ENCODE measurements around the gene CHRNB1. TPM values are rescaled to one million over a fixed set of nuclear protein-coding genes. Genes with fewer than 3 reads are reported as not detected.

CHRNB1 gene
- total and polyA plus RNA-seq, 2 donors (not counting 1 experiment from before 2014, with no cell fraction given) = 6.2 to 7.2 TPM

- no peaks in the 10 kb centered on the region for H3K9me3 Mint-ChIP-seq (ENCODE audit: insufficient read depth)
- H3K4me3 ChIP-seq (ENCODE audit: control extremely low read depth in 1 of 5, extremely low read depth in 1 of 5, insufficient read depth in 1 of 5, low read depth in 2 of 5, low read length in 4 of 5) = no peak overlapping the region
- H3K4me1 Mint-ChIP-seq = peaks cover 18% of the 10 kb centered on the region
- intact Hi-C loops (cut with micrococcal nuclease) = no loop called here
- no peaks in the 10 kb centered on the region for H3K27me3 Mint-ChIP-seq
- H3K4me2 ChIP-seq (replicated peaks; ENCODE audit: low read depth, low read length, poor library complexity, severe bottlenecking) = no peak overlapping the region
- peaks cover 0 to 29% of the 10 kb centered on the region in 2 experiments for H3K36me3 ChIP-seq (replicated peaks in 1 of 2; ENCODE audit: control extremely low read depth in 1 of 2, control insufficient read depth in 1 of 2, extremely low read depth in 1 of 2, insufficient read depth in 2 of 2, low read length in 1 of 2)
- no peak overlapping the region for H3K9ac ChIP-seq (ENCODE audit: low read length)
- ATAC-seq (ENCODE audit: low read depth) (no peak), DNase-seq (no peak)
- peaks cover 41% of the 10 kb centered on the region for H4K20me1 ChIP-seq (ENCODE audit: control insufficient read depth, insufficient read depth, low read length, poor library complexity, severe bottlenecking)
- CTCF ChIA-PET = interaction anchor here (0.6 kb wide), 1 partner anchor 72 kb away, joined by 3 read pairs; no protein-coding TSS in a partner anchor
- H3K27me3 ChIP-seq (replicated peaks in 1 of 4; ENCODE audit: control extremely low read depth in 1 of 4, control insufficient read depth in 3 of 4, insufficient read depth in 4 of 4, low read length in 3 of 4) = no peaks in the 10 kb centered on the region
- H3K4me3 Mint-ChIP-seq = no peak overlapping the region
- peaks cover 8 to 12% of the 10 kb centered on the region in 2 donors for H3K4me1 ChIP-seq (ENCODE audit: control insufficient read depth in 2 of 2, insufficient read depth in 2 of 2, low read length in 2 of 2)
- no peaks in the 10 kb centered on the region for H3K9me3 ChIP-seq (ENCODE audit: control extremely low read depth in 1 of 3, control insufficient read depth in 2 of 3, insufficient read depth in 1 of 3, low read length in 2 of 3)
- no peak overlapping the region for H3K27ac Mint-ChIP-seq
- H3K27ac ChIP-seq (ENCODE audit: low read length in 2 of 2) = no peak overlapping the region
- WGBS (ENCODE audit: insufficient coverage) = 96% methylated on average over 5 of the region's 9 CpGs
- no peak overlapping the region for H2AFZ ChIP-seq (ENCODE audit: insufficient read depth, low read depth, low read length, poor library complexity, severe bottlenecking)
- peaks cover 19% of the 10 kb centered on the region for H3K79me2 ChIP-seq (ENCODE audit: control insufficient read depth, insufficient read depth, low read length)
- TF ChIP-seq CTCF (IDR thresholded peaks at IDR 0.05) (no peak), EZH2 (IDR thresholded peaks at IDR 0.05; ENCODE audit: borderline replicate concordance, insufficient read depth, low read depth, low read length, poor library complexity, severe bottlenecking) (no peak)
- POLR2A ChIA-PET = interaction anchor here (0.6 to 0.8 kb wide), 3 partner anchors 97 to 221 kb away, joined by 4 to 10 read pairs (median 6); no protein-coding TSS in a partner anchor
These were observed 19.2 kb downstream of the CHRNB1 start for GRCh38 chr17:7464081-7464480.

GRCh38 chr17:7465597-7466275 lies 20.9 kb downstream of the CHRNB1 start:
- Histone ChIP-seq H3K4me2 (replicated peaks; ENCODE audit: low read depth, low read length, poor library complexity, severe bottlenecking) (no peak overlapping the region), H3K4me3 (ENCODE audit: control extremely low read depth in 1 of 5, extremely low read depth in 1 of 5, insufficient read depth in 1 of 5, low read depth in 2 of 5, low read length in 4 of 5) (no peak overlapping the region), H3K27ac (ENCODE audit: low read length in 2 of 2) (no peak overlapping the region), H4K20me1 (ENCODE audit: control insufficient read depth, insufficient read depth, low read length, poor library complexity, severe bottlenecking) (peaks cover 40% of the 10 kb centered on the region), H3K36me3 (replicated peaks in 1 of 2; ENCODE audit: control extremely low read depth in 1 of 2, control insufficient read depth in 1 of 2, extremely low read depth in 1 of 2, insufficient read depth in 2 of 2, low read length in 1 of 2) (peaks cover 0 to 29% of the 10 kb centered on the region in 2 experiments), H3K9ac (ENCODE audit: low read length) (no peak overlapping the region), H3K27me3 (replicated peaks in 1 of 4; ENCODE audit: control extremely low read depth in 1 of 4, control insufficient read depth in 3 of 4, insufficient read depth in 4 of 4, low read length in 3 of 4) (no peaks in the 10 kb centered on the region), H3K9me3 (ENCODE audit: control extremely low read depth in 1 of 3, control insufficient read depth in 2 of 3, insufficient read depth in 1 of 3, low read length in 2 of 3) (no peaks in the 10 kb centered on the region), H3K4me1 (ENCODE audit: control insufficient read depth in 2 of 2, insufficient read depth in 2 of 2, low read length in 2 of 2) (peaks cover 8 to 12% of the 10 kb centered on the region in 2 donors), H2AFZ (ENCODE audit: insufficient read depth, low read depth, low read length, poor library complexity, severe bottlenecking) (no peak overlapping the region), H3K79me2 (ENCODE audit: control insufficient read depth, insufficient read depth, low read length) (peaks cover 26% of the 10 kb centered on the region)
- H3K27ac Mint-ChIP-seq = no peak overlapping the region
- ATAC-seq (ENCODE audit: low read depth) = no peak
- no peak for DNase-seq
- POLR2A ChIA-PET = interaction anchor here (0.6 to 1.3 kb wide), 4 partner anchors 11 to 88 kb away, joined by 3 to 4 read pairs (median 4); partner anchors contain the start of gene ZBTB4
- CTCF ChIA-PET = no interaction called here
- intact Hi-C loops (cut with micrococcal nuclease) = no loop called here
- WGBS (ENCODE audit: insufficient coverage) = 97% methylated on average over 31 of the region's 33 CpGs
- H3K4me1 Mint-ChIP-seq = peaks cover 18% of the 10 kb centered on the region
- TF ChIP-seq EZH2 (IDR thresholded peaks at IDR 0.05; ENCODE audit: borderline replicate concordance, insufficient read depth, low read depth, low read length, poor library complexity, severe bottlenecking) = no peak
- no peak for TF ChIP-seq CTCF (IDR thresholded peaks at IDR 0.05)
- H3K9me3 Mint-ChIP-seq (ENCODE audit: insufficient read depth) = no peaks in the 10 kb centered on the region
- no peaks in the 10 kb centered on the region for H3K27me3 Mint-ChIP-seq
- H3K4me3 Mint-ChIP-seq = no peak overlapping the region
